H7 (cell line): Measurements from ENCODE around the gene DCAF7. TPM values are rescaled to one million over a fixed set of nuclear protein-coding genes. Genes with fewer than 3 reads are reported as not detected.
A peak's percentile ranks its signal among the peaks of the same experiment; 100 is the strongest.

Source experiments
- DNase-seq: peaks from one replicate; pipeline ENCODE4 v3.0.0; 2012
- H3K27me3 ChIP-seq: 2 replicates; pipeline ENCODE4 v1.6.0; 2011; ENCODE audit warnings: mild to moderate bottlenecking, low read length; ENCODE audit not compliant: control insufficient read depth, insufficient read depth
- H3K36me3 ChIP-seq: replicated peaks from 2 replicates; pipeline ENCODE4 v1.5.1; 2011; ENCODE audit warnings: low read length; ENCODE audit not compliant: control insufficient read depth, insufficient read depth
- H3K4me3 ChIP-seq: 2 replicates; pipeline ENCODE4 v1.5.1; 2011; ENCODE audit warnings: low read depth, mild to moderate bottlenecking, control low read depth, low read length, moderate library complexity; ENCODE audit not compliant: insufficient read depth
- total RNA-seq: library from RNA; depleted of rRNA; stranded (reverse); fragments of >200 nt; shearing (Covaris generic); gene quantifications from 2 replicates; pipeline ENCODE4 v1.2.3, GENCODE V29; 2014

The DCAF7 gene
- total RNA-seq, 1 experiment from 2014 or later: 60.8 TPM

GRCh38 chr17:63610854-63611253, 60.6 kb downstream of the DCAF7 start:
- Histone ChIP-seq H3K27me3 (no peaks in the 10 kb centered on the region), H3K4me3 (no peak overlapping the region), H3K36me3 (peaks cover 19% of the 10 kb centered on the region)
- DNase-seq: no peak

DNA sequence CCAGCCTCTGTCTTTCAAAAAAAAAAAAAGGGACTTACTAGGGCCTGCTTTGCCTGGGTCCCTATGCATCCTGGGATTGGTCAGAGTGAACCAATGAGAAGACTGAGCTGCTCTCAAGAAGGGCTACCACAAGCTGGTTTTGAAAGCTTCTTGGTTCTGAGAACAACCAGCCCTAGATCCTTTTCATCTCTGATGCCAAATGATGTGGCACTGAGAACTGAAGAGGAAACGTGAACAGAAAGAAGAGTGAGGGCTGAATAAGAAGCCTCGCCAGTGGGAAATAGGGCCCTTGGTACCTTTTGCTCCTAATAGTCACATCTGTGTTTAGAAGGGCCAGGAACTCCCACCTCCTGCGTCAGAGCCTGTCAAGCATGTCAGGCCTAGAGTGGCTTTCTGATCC, 61.1 kb downstream of the DCAF7 start:
- Histone ChIP-seq H3K4me3 (no peak overlapping the region), H3K27me3 (no peaks in the 10 kb centered on the region), H3K36me3 (peaks cover 18% of the 10 kb centered on the region)
- DNase-seq: no peak

GRCh38 chr17:63613663-63614062, 63.4 kb downstream of the DCAF7 start:
- no peak for DNase-seq
- Histone ChIP-seq H3K36me3 (no peaks in the 10 kb centered on the region; the same call in 1 of the 2 replicates), H3K4me3 (no peak overlapping the region), H3K27me3 (no peaks in the 10 kb centered on the region)

DNA sequence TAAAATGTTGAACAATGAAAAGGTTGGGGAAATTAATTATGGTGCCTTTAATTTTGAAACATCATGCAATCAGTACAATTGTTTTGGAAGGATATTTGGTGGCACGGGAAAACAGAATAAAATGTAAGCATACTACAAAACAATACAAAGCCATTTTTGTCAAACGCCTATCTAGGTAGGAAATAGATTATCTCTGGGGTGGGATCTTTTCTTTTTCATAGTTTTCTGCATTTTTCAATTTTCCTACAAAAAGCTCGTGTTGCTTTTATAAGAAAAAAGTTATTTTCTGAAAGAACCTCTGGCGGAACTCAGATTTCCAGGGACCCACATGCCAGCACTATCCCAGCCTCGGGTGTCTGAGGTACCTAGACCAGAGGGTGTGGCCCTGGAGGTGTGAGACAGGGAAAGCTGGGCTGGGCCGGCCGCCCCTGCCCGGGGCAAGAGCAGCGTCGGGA, 71.0 kb downstream of the DCAF7 start:
- DNase-seq: no peak
- H3K36me3 ChIP-seq: no peaks in the 10 kb centered on the region
- peak overlapping the region; percentile 71 for H3K4me3 ChIP-seq
- H3K27me3 ChIP-seq: no peaks in the 10 kb centered on the region

DNA sequence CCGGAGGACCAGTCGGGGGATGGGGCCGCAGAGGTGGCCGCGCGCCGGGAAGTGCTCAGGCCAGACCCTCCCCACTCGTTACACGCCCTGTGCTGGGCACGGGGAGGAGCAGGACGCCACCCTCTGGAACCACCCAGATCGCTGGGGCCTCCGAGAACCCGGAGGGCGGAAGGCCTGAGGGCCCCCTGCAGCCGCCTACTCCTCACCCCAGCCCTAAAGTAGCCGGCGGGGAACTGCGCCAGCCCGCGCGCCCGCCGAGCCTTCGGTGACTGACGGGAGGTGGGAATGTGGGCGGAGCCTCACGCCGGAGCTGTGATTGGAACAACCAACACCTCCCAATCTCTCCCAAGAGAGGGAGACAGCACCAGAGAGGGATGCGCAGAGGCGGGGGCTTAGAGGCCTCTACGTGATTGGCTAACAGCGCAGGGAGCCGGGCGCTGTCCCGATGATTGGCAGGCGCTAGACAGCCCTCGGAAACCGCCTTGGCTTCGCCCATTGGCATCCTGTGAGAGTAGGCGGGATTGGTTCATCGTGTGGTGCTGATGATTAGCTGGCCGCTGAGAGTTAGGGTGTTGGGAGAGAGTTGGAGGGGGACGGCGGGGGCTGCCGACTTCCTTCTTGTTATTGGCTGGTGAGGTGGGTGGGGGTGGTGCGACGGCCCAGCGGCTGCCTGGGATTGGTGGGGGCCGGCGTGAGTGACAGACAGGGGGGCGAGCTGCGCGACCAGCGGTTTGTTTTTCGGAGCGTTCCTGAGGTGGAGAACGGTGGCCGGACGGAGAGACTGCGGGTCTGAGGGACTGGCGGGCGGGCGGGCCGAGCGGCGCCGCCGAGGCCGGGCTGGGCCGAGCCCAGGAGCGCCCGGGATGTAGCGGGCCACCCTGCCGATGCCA, 71.7 kb downstream of the DCAF7 start, which contains the start of gene MAP3K3:
Gene MAP3K3 (plus strand): TSS at position 734 of the 890 bp plus-strand sequence. CDS start 343 bp downstream, outside the sequence.
- Histone ChIP-seq H3K36me3 (no peaks in the 10 kb centered on the region), H3K4me3 (peak within 1 kb of the TSS; percentile 82), H3K27me3 (no peaks in the 10 kb centered on the region)
- DNase-seq: peak; percentile 99

GRCh38 chr17:63622574-63623390, 72.5 kb downstream of the DCAF7 start:
- Histone ChIP-seq H3K36me3 (no peaks in the 10 kb centered on the region), H3K27me3 (no peaks in the 10 kb centered on the region), H3K4me3 (peak overlapping the region; percentile 82)
- peak; percentile 86 for DNase-seq

GRCh38 chr17:63623786-63624530, 73.7 kb downstream of the DCAF7 start:
- no peak for DNase-seq
- H3K4me3 ChIP-seq: no peak overlapping the region
- H3K36me3 ChIP-seq: no peaks in the 10 kb centered on the region
- no peaks in the 10 kb centered on the region for H3K27me3 ChIP-seq

GRCh38 chr17:63624531-63624880, 74.2 kb downstream of the DCAF7 start:
- Histone ChIP-seq H3K4me3 (no peak overlapping the region), H3K36me3 (no peaks in the 10 kb centered on the region), H3K27me3 (no peaks in the 10 kb centered on the region)
- DNase-seq: no peak

DNA sequence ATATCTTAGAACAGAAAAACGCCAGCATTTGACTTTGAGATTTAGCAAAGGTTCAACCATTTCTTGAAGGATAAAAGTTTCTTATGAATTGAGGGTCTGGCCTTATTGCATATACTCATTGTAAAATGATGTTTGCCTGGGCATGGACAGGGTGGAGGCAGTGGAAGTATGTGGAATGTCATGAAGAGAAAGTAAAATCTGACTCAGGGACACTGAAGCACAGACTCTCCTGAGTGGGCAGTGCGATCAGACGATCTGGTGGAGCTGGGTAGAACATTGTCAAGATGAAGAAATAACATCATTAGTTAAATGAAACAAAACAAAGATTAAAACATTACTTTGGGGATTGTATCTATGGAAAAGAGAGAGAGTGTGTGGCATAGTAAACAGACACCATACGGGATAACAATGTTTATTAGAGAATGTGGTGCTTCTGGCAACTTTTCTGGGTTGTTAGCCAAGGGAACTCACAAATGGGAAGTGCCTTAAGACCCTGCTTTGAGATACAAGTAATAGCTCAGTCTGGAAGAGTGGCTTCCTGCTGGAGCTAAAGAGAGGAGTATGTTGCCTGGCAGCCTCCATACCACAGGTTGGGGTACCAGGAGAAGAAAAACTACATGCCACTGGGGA, 76.4 kb downstream of the DCAF7 start:
- H3K27me3 ChIP-seq: no peaks in the 10 kb centered on the region
- DNase-seq: no peak
- no peak overlapping the region for H3K4me3 ChIP-seq
- no peaks in the 10 kb centered on the region for H3K36me3 ChIP-seq

GRCh38 chr17:63629627-63630026, 79.3 kb downstream of the DCAF7 start:
- Histone ChIP-seq H3K4me3 (no peak overlapping the region), H3K27me3 (no peaks in the 10 kb centered on the region), H3K36me3 (no peaks in the 10 kb centered on the region)
- no peak for DNase-seq

- Histone ChIP-seq H3K4me3 (no peak overlapping the region), H3K27me3 (no peaks in the 10 kb centered on the region), H3K36me3 (no peaks in the 10 kb centered on the region)
- no peak for DNase-seq
Measured at GRCh38 chr17:63631062-63631461, 80.8 kb downstream of the DCAF7 start.

DNA sequence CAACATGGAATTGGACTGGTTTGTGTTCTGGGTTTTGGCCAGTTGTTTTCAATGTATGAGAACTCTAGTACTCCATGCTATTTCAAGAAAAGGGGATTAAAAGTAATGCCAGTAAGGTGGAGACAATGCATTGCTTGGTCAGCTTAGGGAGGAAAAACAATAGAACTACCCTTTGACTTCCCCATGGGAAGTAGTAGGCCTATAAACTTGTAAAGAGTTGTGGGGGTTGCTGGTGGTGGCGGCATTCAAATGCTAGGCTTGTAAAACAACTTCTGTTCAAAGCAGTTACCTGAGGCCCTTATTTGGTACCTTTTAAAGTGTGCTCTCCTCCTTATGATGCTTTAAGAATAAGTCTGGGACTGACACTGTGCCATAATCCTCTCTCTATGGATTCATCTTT, 81.3 kb downstream of the DCAF7 start:
- Histone ChIP-seq H3K4me3 (no peak overlapping the region), H3K36me3 (peaks cover 2% of the 10 kb centered on the region; the same call in 1 of the 2 replicates), H3K27me3 (no peaks in the 10 kb centered on the region)
- DNase-seq: peak; percentile 48

DNA sequence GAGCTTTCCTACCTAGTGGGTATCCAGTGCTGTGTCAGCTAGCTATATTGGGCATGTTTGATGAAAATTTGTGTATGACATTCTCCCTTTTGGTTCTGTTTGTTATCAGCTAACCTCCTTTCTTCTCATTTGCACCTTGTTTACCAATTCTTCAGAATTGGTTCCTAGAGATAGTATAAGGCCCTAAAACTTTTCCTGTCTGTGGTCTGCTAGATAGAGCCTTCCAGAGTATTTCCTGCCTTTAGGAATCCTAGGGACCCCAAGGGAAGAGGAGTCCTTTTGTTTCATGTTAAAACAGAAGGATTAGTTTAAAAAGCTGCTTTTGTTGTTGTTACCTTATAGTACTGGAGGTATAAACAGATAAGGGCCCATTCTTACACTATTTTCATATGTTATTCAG, 83.5 kb downstream of the DCAF7 start:
- no peaks in the 10 kb centered on the region for H3K27me3 ChIP-seq
- H3K4me3 ChIP-seq: no peak overlapping the region
- H3K36me3 ChIP-seq: peaks cover 3% of the 10 kb centered on the region
- DNase-seq: no peak

- Histone ChIP-seq H3K4me3 (no peak overlapping the region), H3K36me3 (peaks cover 3% of the 10 kb centered on the region), H3K27me3 (no peaks in the 10 kb centered on the region)
- DNase-seq: no peak
Measured at GRCh38 chr17:63634163-63634562, 83.9 kb downstream of the DCAF7 start.
